ENCODE data around the gene CREB3L2.

DNA sequence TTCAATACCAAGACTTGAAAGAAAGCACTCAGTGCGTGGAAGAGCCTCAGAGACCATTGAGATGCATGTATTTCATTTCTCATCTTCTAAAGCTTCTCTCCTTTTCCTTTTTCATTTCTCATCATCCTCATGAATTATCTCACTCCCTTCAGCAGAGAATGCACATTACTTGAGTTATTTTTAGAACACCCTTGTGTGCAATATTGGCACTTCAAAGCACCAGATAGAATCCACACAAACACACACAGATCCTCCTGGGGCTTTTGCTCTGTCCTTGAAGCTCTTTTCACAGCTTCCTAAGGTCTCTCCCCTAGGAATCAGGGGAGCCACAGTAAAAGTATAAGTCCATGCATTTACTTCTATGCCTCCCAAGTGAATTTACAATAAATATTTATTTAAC, 173.4 kb downstream of the CREB3L2 start:
- TF ChIP-seq NFE2L2 (IDR thresholded peaks at IDR 0.05; ENCODE audit: low read depth, low read length): no peak
- TF ChIP-seq, protein P1, sequence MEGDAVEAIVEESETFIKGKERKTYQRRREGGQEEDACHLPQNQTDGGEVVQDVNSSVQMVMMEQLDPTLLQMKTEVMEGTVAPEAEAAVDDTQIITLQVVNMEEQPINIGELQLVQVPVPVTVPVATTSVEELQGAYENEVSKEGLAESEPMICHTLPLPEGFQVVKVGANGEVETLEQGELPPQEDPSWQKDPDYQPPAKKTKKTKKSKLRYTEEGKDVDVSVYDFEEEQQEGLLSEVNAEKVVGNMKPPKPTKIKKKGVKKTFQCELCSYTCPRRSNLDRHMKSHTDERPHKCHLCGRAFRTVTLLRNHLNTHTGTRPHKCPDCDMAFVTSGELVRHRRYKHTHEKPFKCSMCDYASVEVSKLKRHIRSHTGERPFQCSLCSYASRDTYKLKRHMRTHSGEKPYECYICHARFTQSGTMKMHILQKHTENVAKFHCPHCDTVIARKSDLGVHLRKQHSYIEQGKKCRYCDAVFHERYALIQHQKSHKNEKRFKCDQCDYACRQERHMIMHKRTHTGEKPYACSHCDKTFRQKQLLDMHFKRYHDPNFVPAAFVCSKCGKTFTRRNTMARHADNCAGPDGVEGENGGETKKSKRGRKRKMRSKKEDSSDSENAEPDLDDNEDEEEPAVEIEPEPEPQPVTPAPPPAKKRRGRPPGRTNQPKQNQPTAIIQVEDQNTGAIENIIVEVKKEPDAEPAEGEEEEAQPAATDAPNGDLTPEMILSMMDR (conservative IDR thresholded peaks at IDR 0.05; ENCODE audit: low read depth, low read length): no peak
- no peak for TF ChIP-seq SMC3 (IDR thresholded peaks at IDR 0.05; ENCODE audit: low read depth, low read length)
- no peak for TF ChIP-seq MXI1 (IDR thresholded peaks at IDR 0.05; ENCODE audit: borderline replicate concordance, low read depth, low read length)
